Hepatocyte (in vitro differentiated cells): ENCODE results near the gene TBXAS1. TPM values are rescaled to one million over a fixed set of nuclear protein-coding genes. Genes with fewer than 3 reads are reported as not detected.
A peak's percentile ranks its signal among the peaks of the same experiment; 100 is the strongest.

Source experiments
- DNase-seq: peaks from one replicate; pipeline ENCODE4 v3.0.0-alpha.2; 2016; ENCODE audit warnings: low spot score
- H2AFZ ChIP-seq: fragments of 200-600 bp; sonication (generic); 2 replicates; pipeline ENCODE4 v1.6.0; 2016; ENCODE audit warnings: antibody characterized with exemption, mild to moderate bottlenecking
- H3K27ac ChIP-seq: fragments of 200-600 bp; sonication (generic); 2 replicates; pipeline ENCODE4 v1.5.1; 2016; ENCODE audit warnings: mild to moderate bottlenecking
- H3K27me3 ChIP-seq: fragments of 200-600 bp; sonication (generic); 2 replicates; pipeline ENCODE4 v1.6.1; 2016
- H3K36me3 ChIP-seq: fragments of 200-600 bp; sonication (generic); replicated peaks from 2 replicates; pipeline ENCODE4 v1.5.1; 2016; ENCODE audit warnings: low read depth; ENCODE audit not compliant: insufficient read depth
- H3K4me1 ChIP-seq: fragments of 200-600 bp; sonication (generic); 2 replicates; pipeline ENCODE4 v1.5.1; 2016; ENCODE audit warnings: mild to moderate bottlenecking, moderate library complexity; ENCODE audit not compliant: insufficient read depth
- H3K4me2 ChIP-seq: fragments of 200-600 bp; sonication (generic); 2 replicates; pipeline ENCODE4 v1.6.0; 2016
- H3K4me3 ChIP-seq: fragments of 200-600 bp; sonication (generic); 2 replicates; pipeline ENCODE4 v1.5.1; 2016; ENCODE audit warnings: mild to moderate bottlenecking
- H3K79me2 ChIP-seq: fragments of 200-600 bp; sonication (generic); 2 replicates; pipeline ENCODE4 v1.6.0; 2017; ENCODE audit warnings: mild to moderate bottlenecking
- H3K9me2 ChIP-seq: fragments of 200-600 bp; sonication (generic); replicated peaks from 2 replicates; pipeline ENCODE4 v1.6.0; 2017; ENCODE audit warnings: mild to moderate bottlenecking; ENCODE audit not compliant: insufficient read depth
- H3K9me3 ChIP-seq: fragments of 200-600 bp; sonication (generic); 2 replicates; pipeline ENCODE4 v1.5.1; 2016; ENCODE audit warnings: low read depth, mild to moderate bottlenecking
- H4K20me1 ChIP-seq: fragments of 200-600 bp; sonication (generic); 2 replicates; pipeline ENCODE4 v1.6.0; 2016; ENCODE audit warnings: mild to moderate bottlenecking; ENCODE audit not compliant: insufficient read depth, poor library complexity, severe bottlenecking
- CTCF ChIP-seq: fragments of 200-600 bp; sonication (generic); IDR thresholded peaks from 2 replicates; pipeline ENCODE4 v1.5.1; 2016; ENCODE audit warnings: antibody characterized with exemption, mild to moderate bottlenecking; ENCODE audit not compliant: poor library complexity
- EZH2 ChIP-seq: fragments of 200-600 bp; sonication (generic); IDR thresholded peaks from 2 replicates; pipeline ENCODE4 v1.6.1; 2016; ENCODE audit warnings: antibody characterized with exemption, mild to moderate bottlenecking, borderline replicate concordance
- EZH2phosphoT487 ChIP-seq: fragments of 200-600 bp; sonication (generic); IDR thresholded peaks from one replicate; pipeline ENCODE4 v1.6.1; 2018; ENCODE audit warnings: antibody characterized with exemption, mild to moderate bottlenecking, low read depth, moderate library complexity; ENCODE audit not compliant: unreplicated experiment, severe bottlenecking
- WGBS: methylation state at CpG from one replicate; pipeline ENCODE4 v1.1.6; 2016; ENCODE audit warnings: low lambda C conversion rate; ENCODE audit errors: missing lambda C conversion rate; 5-methylcytosine and 5-hydroxymethylcytosine counted together
- polyA plus RNA-seq: library from polyadenylated mRNA; unstranded; fragments of >200 nt; fragmentation: Nextera tagmentation; extraction: Ambion mirVana; gene quantifications from 2 replicates; pipeline ENCODE4 v1.2.1, GENCODE V29; 2016
- total RNA-seq: library from RNA; depleted of rRNA; stranded (reverse); fragments of >200 nt; gene quantifications from 2 replicates; pipeline ENCODE4 v1.2.3, GENCODE V29; 2014

Gene TBXAS1
- total and polyA plus RNA-seq, 2 experiments from 2014 or later: 3.9 to 11.5 TPM

- peaks cover 25% of the 10 kb centered on the region for H3K4me1 ChIP-seq
- no peaks in the 10 kb centered on the region for H3K36me3 ChIP-seq
- TF ChIP-seq EZH2phosphoT487: no peak
- TF ChIP-seq CTCF: no peak
- TF ChIP-seq EZH2: no peak
- H3K9me2 ChIP-seq: no peaks in the 10 kb centered on the region
- 84% methylated on average over 7 of the region's 7 CpGs for WGBS
- no peak for DNase-seq
- H4K20me1 ChIP-seq: no peaks in the 10 kb centered on the region
- H3K79me2 ChIP-seq: peaks cover 27% of the 10 kb centered on the region
- H3K9me3 ChIP-seq: no peaks in the 10 kb centered on the region
- H2AFZ ChIP-seq: no peak overlapping the region
- no peak overlapping the region for H3K4me3 ChIP-seq
- H3K4me2 ChIP-seq: no peak overlapping the region
- H3K27me3 ChIP-seq: no peaks in the 10 kb centered on the region
- H3K27ac ChIP-seq: no peak overlapping the region
Measured at GRCh38 chr7:140058517-140058916, 229.5 kb downstream of the TBXAS1 start.

- Histone ChIP-seq H3K4me3 (no peak overlapping the region), H3K4me1 (peaks cover 25% of the 10 kb centered on the region), H3K27me3 (no peaks in the 10 kb centered on the region), H3K79me2 (peaks cover 27% of the 10 kb centered on the region), H3K27ac (no peak overlapping the region), H4K20me1 (no peaks in the 10 kb centered on the region), H3K4me2 (peak overlapping the region; percentile 97), H2AFZ (no peak overlapping the region), H3K9me2 (no peaks in the 10 kb centered on the region), H3K36me3 (no peaks in the 10 kb centered on the region), H3K9me3 (no peaks in the 10 kb centered on the region)
- peak; percentile 66 for DNase-seq
- no peak for TF ChIP-seq EZH2phosphoT487
- TF ChIP-seq CTCF: no peak
- TF ChIP-seq EZH2: no peak
- 87% methylated on average over 12 of the region's 12 CpGs for WGBS
Measured at GRCh38 chr7:140059273-140060242, 230.5 kb downstream of the TBXAS1 start.

- WGBS: 94% methylated on average over 3 of the region's 3 CpGs
- no peak for DNase-seq
- Histone ChIP-seq H3K9me3 (no peaks in the 10 kb centered on the region), H3K4me2 (peak overlapping the region; percentile 97), H3K36me3 (no peaks in the 10 kb centered on the region), H4K20me1 (no peaks in the 10 kb centered on the region), H2AFZ (no peak overlapping the region), H3K4me1 (peaks cover 25% of the 10 kb centered on the region), H3K27me3 (no peaks in the 10 kb centered on the region), H3K9me2 (no peaks in the 10 kb centered on the region), H3K79me2 (peaks cover 27% of the 10 kb centered on the region), H3K4me3 (no peak overlapping the region), H3K27ac (peak overlapping the region; percentile 16)
- TF ChIP-seq EZH2: no peak
- no peak for TF ChIP-seq EZH2phosphoT487
- TF ChIP-seq CTCF: no peak
Measured at GRCh38 chr7:140060243-140060630, 231.2 kb downstream of the TBXAS1 start.
